Nephron (organoid): ENCODE data around the gene CLMP.

Source experiments
- H3K27ac Mint-ChIP-seq, 3 experiments: 2 replicates each; pipeline ENCODE4 v1.8.0; 2020; ENCODE audit warnings: mixed read lengths in 3 of 3, mild to moderate bottlenecking in 2 of 3, moderate library complexity in 1 of 3
- H3K27me3 Mint-ChIP-seq: 2 replicates; pipeline ENCODE4 v1.8.0; 2021; ENCODE audit warnings: low read depth, mild to moderate bottlenecking, moderate library complexity, mixed read lengths
- H3K36me3 Mint-ChIP-seq: 2 replicates; pipeline ENCODE4 v1.8.0; 2020; ENCODE audit warnings: low read depth, mixed read lengths
- H3K4me1 Mint-ChIP-seq: 2 replicates; pipeline ENCODE4 v1.8.0; 2020; ENCODE audit warnings: mixed read lengths
- H3K4me3 Mint-ChIP-seq, 3 experiments: 2 replicates each; pipeline ENCODE4 v1.8.0; 2020; ENCODE audit warnings: mild to moderate bottlenecking in 3 of 3, mixed read lengths in 3 of 3, moderate library complexity in 2 of 3
- H3K9me3 Mint-ChIP-seq: 2 replicates; pipeline ENCODE4 v1.8.0; 2020; ENCODE audit warnings: mixed read lengths
- CTCF ChIP-seq, 3 experiments: fragments of 200-600 bp; sonication (generic); IDR thresholded peaks; one replicate each; pipeline ENCODE4 v1.5.0; 2021; ENCODE audit warnings: antibody characterized with exemption in 3 of 3; ENCODE audit not compliant: unreplicated experiment in 3 of 3

Gene CLMP

GRCh38 chr11:123143921-123144320 is 51.1 kb downstream of the CLMP start:
- H3K9me3 Mint-ChIP-seq, result no peaks in the 10 kb centered on the region
- H3K4me1 Mint-ChIP-seq, result peaks cover 5% of the 10 kb centered on the region
- no peak for TF ChIP-seq CTCF (IDR thresholded peaks at IDR 0.05; ENCODE audit: unreplicated experiment in 3 of 3)
- no peak overlapping the region for H3K4me3 Mint-ChIP-seq
- H3K27me3 Mint-ChIP-seq, result peaks cover 16% of the 10 kb centered on the region
- no peak overlapping the region for H3K27ac Mint-ChIP-seq
- H3K36me3 Mint-ChIP-seq, result peaks cover 8% of the 10 kb centered on the region

GRCh38 chr11:123143476-123143875 is 51.6 kb downstream of the CLMP start:
- peaks cover 8% of the 10 kb centered on the region for H3K36me3 Mint-ChIP-seq
- H3K4me1 Mint-ChIP-seq, result peaks cover 5% of the 10 kb centered on the region
- TF ChIP-seq CTCF (IDR thresholded peaks at IDR 0.05; ENCODE audit: unreplicated experiment in 3 of 3), result no peak
- peaks cover 16% of the 10 kb centered on the region for H3K27me3 Mint-ChIP-seq
- no peaks in the 10 kb centered on the region for H3K9me3 Mint-ChIP-seq
- no peak overlapping the region for H3K27ac Mint-ChIP-seq
- no peak overlapping the region for H3K4me3 Mint-ChIP-seq

- Mint-ChIP-seq H3K4me1 (peaks cover 30% of the 10 kb centered on the region), H3K9me3 (no peaks in the 10 kb centered on the region), H3K36me3 (peaks cover 3% of the 10 kb centered on the region), H3K27ac (peak overlapping the region in 2 of 3 experiments; percentile 87 to 95), H3K4me3 (no peak overlapping the region), H3K27me3 (no peaks in the 10 kb centered on the region)
- TF ChIP-seq CTCF (IDR thresholded peaks at IDR 0.05; ENCODE audit: unreplicated experiment in 3 of 3), result no peak
Observed at GRCh38 chr11:123139206-123139605, 55.8 kb downstream of the CLMP start.

- H3K27ac Mint-ChIP-seq, result peak overlapping the region; percentile 95 to 98 (median 97)
- no peaks in the 10 kb centered on the region for H3K27me3 Mint-ChIP-seq
- H3K4me3 Mint-ChIP-seq, result peak overlapping the region; percentile 56 to 72 (median 59)
- no peaks in the 10 kb centered on the region for H3K9me3 Mint-ChIP-seq
- no peak for TF ChIP-seq CTCF (IDR thresholded peaks at IDR 0.05; ENCODE audit: unreplicated experiment in 3 of 3)
- peaks cover 41% of the 10 kb centered on the region for H3K4me1 Mint-ChIP-seq
- peaks cover 3% of the 10 kb centered on the region for H3K36me3 Mint-ChIP-seq
Observed at GRCh38 chr11:123137431-123138224, 57.4 kb downstream of the CLMP start.

GRCh38 chr11:123135863-123136446 is 59.1 kb downstream of the CLMP start:
- H3K4me3 Mint-ChIP-seq, result no peak overlapping the region
- no peaks in the 10 kb centered on the region for H3K36me3 Mint-ChIP-seq
- no peaks in the 10 kb centered on the region for H3K27me3 Mint-ChIP-seq
- no peak for TF ChIP-seq CTCF (IDR thresholded peaks at IDR 0.05; ENCODE audit: unreplicated experiment in 3 of 3)
- H3K27ac Mint-ChIP-seq, result peak overlapping the region; percentile 41 to 80 (median 76)
- no peaks in the 10 kb centered on the region for H3K9me3 Mint-ChIP-seq
- H3K4me1 Mint-ChIP-seq, result peaks cover 41% of the 10 kb centered on the region
